Measurements from ENCODE around the gene PAPPA2.
"Not testable (repeated sequence)": the region's sequence is repeated elsewhere in the genome, so short reads cannot be mapped to it uniquely, and the experiment has no call there.

Gene PAPPA2, protein sequence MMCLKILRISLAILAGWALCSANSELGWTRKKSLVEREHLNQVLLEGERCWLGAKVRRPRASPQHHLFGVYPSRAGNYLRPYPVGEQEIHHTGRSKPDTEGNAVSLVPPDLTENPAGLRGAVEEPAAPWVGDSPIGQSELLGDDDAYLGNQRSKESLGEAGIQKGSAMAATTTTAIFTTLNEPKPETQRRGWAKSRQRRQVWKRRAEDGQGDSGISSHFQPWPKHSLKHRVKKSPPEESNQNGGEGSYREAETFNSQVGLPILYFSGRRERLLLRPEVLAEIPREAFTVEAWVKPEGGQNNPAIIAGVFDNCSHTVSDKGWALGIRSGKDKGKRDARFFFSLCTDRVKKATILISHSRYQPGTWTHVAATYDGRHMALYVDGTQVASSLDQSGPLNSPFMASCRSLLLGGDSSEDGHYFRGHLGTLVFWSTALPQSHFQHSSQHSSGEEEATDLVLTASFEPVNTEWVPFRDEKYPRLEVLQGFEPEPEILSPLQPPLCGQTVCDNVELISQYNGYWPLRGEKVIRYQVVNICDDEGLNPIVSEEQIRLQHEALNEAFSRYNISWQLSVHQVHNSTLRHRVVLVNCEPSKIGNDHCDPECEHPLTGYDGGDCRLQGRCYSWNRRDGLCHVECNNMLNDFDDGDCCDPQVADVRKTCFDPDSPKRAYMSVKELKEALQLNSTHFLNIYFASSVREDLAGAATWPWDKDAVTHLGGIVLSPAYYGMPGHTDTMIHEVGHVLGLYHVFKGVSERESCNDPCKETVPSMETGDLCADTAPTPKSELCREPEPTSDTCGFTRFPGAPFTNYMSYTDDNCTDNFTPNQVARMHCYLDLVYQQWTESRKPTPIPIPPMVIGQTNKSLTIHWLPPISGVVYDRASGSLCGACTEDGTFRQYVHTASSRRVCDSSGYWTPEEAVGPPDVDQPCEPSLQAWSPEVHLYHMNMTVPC (N-terminal part only)

GRCh38 chr1:176462674-176463378 is at the start of gene PAPPA2:
PAPPA2 (plus strand) TSS chr1:176463175; CDS start chr1:176556323, 93,148 bp downstream.
- no peak for FAIRE-seq

DNA sequence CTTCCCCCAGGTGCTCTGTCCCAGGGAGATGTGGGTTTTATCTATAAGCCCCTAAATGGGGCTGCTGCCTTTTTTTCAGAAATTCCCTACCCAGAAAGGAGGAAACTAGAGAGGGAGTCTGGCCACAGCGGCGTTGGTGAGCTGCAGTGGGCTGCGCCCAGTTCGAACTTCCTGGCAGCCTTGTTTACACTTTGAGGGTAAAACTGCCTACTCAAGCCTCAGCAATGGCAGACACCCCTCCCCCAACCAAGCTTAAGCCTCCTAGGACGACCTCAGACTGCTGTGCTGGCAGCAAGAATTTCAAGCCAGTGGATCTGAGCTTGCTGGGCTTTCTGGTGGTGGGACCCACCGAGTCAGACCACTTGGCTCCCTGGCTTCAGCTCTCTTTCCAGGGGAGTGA is 46.2 kb upstream of the PAPPA2 start:
- no peak for FAIRE-seq

DNA sequence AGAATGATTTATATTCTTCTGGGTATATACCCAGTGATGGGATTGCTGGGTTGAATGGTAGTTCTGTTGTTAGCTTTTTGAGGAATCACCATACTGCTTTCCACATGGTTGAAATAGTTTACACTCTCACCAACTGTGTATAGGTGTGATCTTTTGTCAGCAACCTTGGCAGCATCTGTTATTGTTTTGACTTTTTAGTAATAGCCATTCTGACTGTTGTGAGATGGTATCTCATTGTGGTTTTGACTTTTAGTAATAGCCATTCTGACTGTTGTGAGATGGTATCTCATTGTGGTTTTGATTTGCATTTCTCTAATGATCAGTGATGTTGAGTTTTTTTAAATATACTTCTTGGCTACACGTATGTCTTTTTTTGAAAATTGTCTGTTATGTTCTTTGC is 43.4 kb upstream of the PAPPA2 start:
- FAIRE-seq, result not testable (repeated sequence)

- FAIRE-seq, result no peak
Measured at GRCh38 chr1:176434234-176434633, 28.7 kb upstream of the PAPPA2 start.

GRCh38 chr1:176436251-176436650 is 26.7 kb upstream of the PAPPA2 start:
- no peak for FAIRE-seq

DNA sequence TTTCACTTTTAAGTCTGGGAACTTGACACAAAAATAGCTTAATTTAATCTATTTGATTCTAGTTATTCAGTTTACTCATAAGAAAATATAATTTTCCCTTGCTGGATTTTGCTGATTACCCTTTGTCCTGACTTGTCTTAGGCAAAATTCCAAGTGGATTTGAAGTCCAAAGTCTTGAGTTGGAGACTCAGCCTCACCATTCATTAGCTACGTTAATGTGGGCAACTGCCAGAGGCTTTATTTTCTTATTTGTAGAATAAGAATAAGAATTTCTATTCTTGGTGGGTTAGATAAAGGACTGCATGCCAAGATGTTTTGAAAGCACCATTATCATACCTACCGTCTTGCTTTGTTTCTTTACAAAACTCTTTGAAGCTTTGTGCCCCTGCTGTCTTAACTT is 22.8 kb upstream of the PAPPA2 start:
- no peak for FAIRE-seq

GRCh38 chr1:176444286-176444685 is 18.7 kb upstream of the PAPPA2 start:
- FAIRE-seq, result no peak

GRCh38 chr1:176445402-176445801 is 17.6 kb upstream of the PAPPA2 start:
- no peak for FAIRE-seq

GRCh38 chr1:176448340-176448739 is 14.6 kb upstream of the PAPPA2 start:
- FAIRE-seq, result no peak

GRCh38 chr1:176450526-176450925 is 12.4 kb upstream of the PAPPA2 start:
- FAIRE-seq, result no peak

- not testable (repeated sequence) for FAIRE-seq
Measured at GRCh38 chr1:176451741-176452140, 11.2 kb upstream of the PAPPA2 start.

- no peak for FAIRE-seq
Measured at GRCh38 chr1:176456795-176457194, 6.2 kb upstream of the PAPPA2 start.

DNA sequence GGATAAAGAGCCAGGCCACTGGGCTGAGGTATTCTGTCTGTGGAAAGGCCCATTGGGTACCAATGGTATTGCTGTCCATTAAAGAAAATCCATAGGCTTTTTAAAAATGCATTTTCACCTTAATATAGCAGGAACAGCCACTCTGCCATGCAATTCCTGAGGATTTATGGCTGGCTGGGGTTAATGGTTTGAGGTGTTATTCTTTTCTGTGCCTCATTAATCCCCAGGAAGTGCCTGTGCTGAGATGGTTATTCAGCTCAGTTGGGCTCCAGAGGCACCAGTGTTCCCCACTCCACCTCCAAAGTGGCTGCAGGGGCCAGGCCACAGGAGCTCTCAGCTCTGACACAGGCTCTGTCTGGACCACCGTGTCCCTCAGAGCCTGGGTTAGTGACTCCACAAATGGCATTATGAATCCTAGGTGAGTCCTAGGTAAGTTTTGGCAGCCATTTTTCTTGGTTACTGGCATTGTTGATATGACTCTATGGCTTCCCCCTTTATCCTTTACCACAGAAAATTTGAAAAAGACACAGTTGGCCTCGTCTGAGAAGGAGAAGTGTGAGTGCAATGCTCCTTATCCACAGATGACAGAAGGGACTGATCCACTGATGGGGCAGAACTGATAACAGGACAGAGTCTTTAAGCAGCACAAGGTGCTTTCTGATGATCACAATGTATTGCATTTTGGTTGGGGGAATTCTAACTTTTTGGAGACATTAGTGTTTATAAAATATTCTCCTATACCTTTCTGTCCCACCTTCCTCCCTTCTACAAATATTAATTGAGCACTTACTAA is 2.2 kb upstream of the PAPPA2 start:
- no peak for FAIRE-seq

- FAIRE-seq, result no peak
Measured at GRCh38 chr1:176461576-176461975, 1.4 kb upstream of the PAPPA2 start.

GRCh38 chr1:176466514-176466913 is 3.5 kb downstream of the PAPPA2 start:
- FAIRE-seq, result no peak

- no peak for FAIRE-seq
Measured at GRCh38 chr1:176469450-176470010, 6.6 kb downstream of the PAPPA2 start.

DNA sequence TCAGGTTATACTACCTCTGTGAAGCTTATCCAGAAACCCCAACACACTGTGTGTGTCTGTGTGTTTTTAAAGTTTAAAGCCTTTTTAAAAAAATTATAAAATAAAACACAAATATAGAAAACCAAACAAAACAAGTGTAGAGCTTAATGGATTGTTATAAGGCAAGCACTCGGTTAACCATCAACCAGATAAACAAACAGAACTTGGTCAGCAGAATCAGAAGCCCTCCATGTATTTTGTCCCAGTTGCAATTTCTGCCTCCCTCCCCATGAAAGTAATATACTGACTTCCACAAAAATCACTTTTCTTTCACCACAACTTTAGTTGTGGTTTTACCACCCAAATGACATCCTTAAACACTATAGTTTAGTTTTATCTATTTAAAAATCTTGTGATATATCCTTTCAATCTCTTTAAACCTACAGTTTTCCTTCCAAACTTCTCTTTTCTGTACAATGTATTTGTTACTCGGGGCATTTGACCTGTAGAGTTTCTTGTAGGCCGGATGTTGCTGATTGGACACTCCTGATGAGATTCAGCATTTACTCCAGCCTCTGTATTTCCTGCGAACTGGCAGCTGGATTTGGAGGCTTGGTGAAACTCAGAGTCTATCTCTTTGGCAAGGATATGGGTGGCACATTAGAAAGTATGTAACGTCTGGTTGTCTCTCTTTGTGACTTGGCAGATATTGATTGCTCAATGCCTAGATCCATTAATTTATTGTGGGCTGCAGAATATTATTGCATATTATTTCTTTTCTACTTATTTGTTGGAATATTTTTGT is 8.6 kb downstream of the PAPPA2 start:
- FAIRE-seq, result no peak

GRCh38 chr1:176479971-176480370 is 17.0 kb downstream of the PAPPA2 start:
- no peak for FAIRE-seq

- FAIRE-seq, result no peak
Measured at GRCh38 chr1:176480750-176481149, 17.8 kb downstream of the PAPPA2 start.

- FAIRE-seq, result no peak
Measured at GRCh38 chr1:176485083-176485482, 22.1 kb downstream of the PAPPA2 start.

GRCh38 chr1:176494436-176494835 is 31.5 kb downstream of the PAPPA2 start:
- FAIRE-seq, result no peak

All from G401.6 (cell line).